ENCODE measurements around the gene FIGN. TPM values are rescaled to one million over a fixed set of nuclear protein-coding genes. Genes with fewer than 3 reads are reported as not detected.
A peak's percentile ranks its signal among the peaks of the same experiment; 100 is the strongest.

Gene FIGN
- total and polyA plus RNA-seq, 2 donors (not counting 3 experiments of a cell fraction or from before 2014, with no cell fraction given), result 1.8 to 8.1 TPM

GRCh38 chr2:163736433-163737189 is 803 bp upstream of the FIGN start:
- H3K79me2 ChIP-seq (ENCODE audit: control insufficient read depth, insufficient read depth, low read length), result peaks cover 13% of the 10 kb centered on the region
- H3K4me2 ChIP-seq (ENCODE audit: insufficient read depth, low read length), result peak overlapping the region; percentile 59
- H3K27me3 ChIP-seq (ENCODE audit: control insufficient read depth in 2 of 2, insufficient read depth in 2 of 2, low read length in 2 of 2), result peaks cover 0 to 4% of the 10 kb centered on the region in 2 experiments
- peak overlapping the region; percentile 66 to 96 (median 94) for H3K4me3 ChIP-seq (replicated peaks in 1 of 3; ENCODE audit: insufficient read depth in 1 of 3, low read depth in 1 of 3, low read length in 3 of 3)
- peaks cover 11% of the 10 kb centered on the region for H3K4me1 ChIP-seq (ENCODE audit: control insufficient read depth, extremely low read depth, insufficient read depth, low read length)
- dilution Hi-C loops (cut with MboI; ENCODE audit: extremely low pct_ligation_motif_present, low sequenced_read_pairs), result no loop called here
- H2AFZ ChIP-seq (ENCODE audit: low read depth, low read length), result peak overlapping the region; percentile 76
- ChIA-PET CTCF (interaction anchor here (0.5 to 2.1 kb wide), 12 partner anchors 9 to 569 kb away, joined by 3 to 16 read pairs (median 4); no protein-coding TSS in a partner anchor), POLR2A (no interaction called here)
- no peak for TF ChIP-seq FOS (IDR thresholded peaks at IDR 0.05; ENCODE audit: borderline replicate concordance, insufficient read depth, low read length)
- TF ChIP-seq CTCF (IDR thresholded peaks at IDR 0.05; ENCODE audit: extremely low read depth in 1 of 2, insufficient read depth in 1 of 2, low read depth in 1 of 2, low read length in 2 of 2), result peak; percentile 5 to 51
- no peaks in the 10 kb centered on the region for H4K20me1 ChIP-seq (replicated peaks; ENCODE audit: control insufficient read depth, extremely low read depth, insufficient read depth, low read length)
- H3K9me1 ChIP-seq (replicated peaks; ENCODE audit: control insufficient read depth, extremely low read depth, insufficient read depth, low read length), result no peaks in the 10 kb centered on the region
- intact Hi-C loops (cut with micrococcal nuclease), result loop anchor here (1.0 to 5.0 kb wide), 7 partner anchors 42 to 546 kb away; no protein-coding TSS in a partner anchor
- BruUV-seq (replicated peaks), result TSS peak; percentile 45
- FAIRE-seq, result no peak
- H3K9me3 ChIP-seq (replicated peaks; ENCODE audit: control insufficient read depth, insufficient read depth, low read length), result no peaks in the 10 kb centered on the region
- peak overlapping the region; percentile 91 for H3K9ac ChIP-seq (replicated peaks; ENCODE audit: extremely low read depth, insufficient read depth, low read length)
- H3K27ac ChIP-seq (ENCODE audit: insufficient read depth, low read depth, low read length), result peak overlapping the region; percentile 72
- peak; percentile 53 for DNase-seq (ENCODE audit: low read depth, low spot score)
- H3K36me3 ChIP-seq (ENCODE audit: control insufficient read depth in 2 of 2, extremely low read depth in 1 of 2, insufficient read depth in 2 of 2, low read length in 2 of 2), result no peaks in the 10 kb centered on the region
